ENCODE measurements around the gene RNASE3.
"Not testable (repeated sequence)": the region's sequence is repeated elsewhere in the genome, so short reads cannot be mapped to it uniquely, and the experiment has no call there.

Gene RNASE3

DNA sequence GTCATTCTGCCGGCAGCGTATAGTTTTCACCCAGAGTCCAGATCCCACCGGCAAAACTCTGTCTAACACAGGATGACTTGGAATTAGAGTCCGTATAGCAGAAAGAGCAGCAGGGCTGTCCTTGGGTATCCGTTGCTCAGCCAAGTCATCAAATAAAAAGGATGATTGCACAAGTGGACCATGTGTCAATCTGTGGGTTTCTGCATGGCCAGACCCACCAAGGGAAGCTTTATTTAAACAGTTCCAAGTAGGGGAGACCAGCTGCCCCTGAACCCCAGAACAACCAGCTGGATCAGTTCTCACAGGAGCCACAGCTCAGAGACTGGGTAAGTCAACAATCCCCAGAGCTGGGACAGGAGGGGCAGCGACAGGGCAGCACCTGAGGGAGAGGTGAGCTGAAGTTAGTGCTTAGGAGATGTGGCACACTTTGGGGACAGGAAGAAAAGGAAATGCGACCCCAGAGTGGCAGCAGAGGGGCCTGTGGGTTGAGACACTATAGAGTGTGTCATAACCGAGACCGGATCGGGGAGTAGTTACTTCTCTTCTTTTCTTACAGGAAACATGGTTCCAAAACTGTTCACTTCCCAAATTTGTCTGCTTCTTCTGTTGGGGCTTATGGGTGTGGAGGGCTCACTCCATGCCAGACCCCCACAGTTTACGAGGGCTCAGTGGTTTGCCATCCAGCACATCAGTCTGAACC is at the start of gene RNASE3:
RNASE3 (plus strand) TSS at position 260 of the 700 bp plus-strand sequence; CDS start at position 562, 302 bp downstream.
- DNase-seq (ENCODE audit: low read depth in 1 of 2, low spot score in 1 of 2), result not testable (repeated sequence)

DNA sequence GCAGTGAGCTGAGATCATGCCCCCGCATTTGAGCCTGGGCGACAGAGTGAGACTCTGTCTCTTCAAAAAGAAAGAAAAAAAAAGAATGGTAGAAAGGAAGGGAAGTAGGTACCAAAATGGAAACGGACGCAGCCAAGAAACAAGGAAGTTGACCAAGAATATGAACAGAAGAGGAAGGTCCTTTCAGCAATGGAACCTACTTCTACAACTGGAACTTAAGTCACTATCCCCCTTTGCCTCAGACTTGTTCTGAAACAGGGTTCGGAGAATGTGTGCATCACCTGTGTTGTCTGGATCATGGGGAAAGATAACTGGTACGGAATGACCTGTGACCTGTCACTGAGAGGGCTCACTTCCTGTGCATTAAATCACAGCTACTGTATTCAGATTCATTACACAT is 44.6 kb upstream of the RNASE3 start:
- DNase-seq (ENCODE audit: low read depth in 1 of 2, low spot score in 1 of 2), result no peak

DNA sequence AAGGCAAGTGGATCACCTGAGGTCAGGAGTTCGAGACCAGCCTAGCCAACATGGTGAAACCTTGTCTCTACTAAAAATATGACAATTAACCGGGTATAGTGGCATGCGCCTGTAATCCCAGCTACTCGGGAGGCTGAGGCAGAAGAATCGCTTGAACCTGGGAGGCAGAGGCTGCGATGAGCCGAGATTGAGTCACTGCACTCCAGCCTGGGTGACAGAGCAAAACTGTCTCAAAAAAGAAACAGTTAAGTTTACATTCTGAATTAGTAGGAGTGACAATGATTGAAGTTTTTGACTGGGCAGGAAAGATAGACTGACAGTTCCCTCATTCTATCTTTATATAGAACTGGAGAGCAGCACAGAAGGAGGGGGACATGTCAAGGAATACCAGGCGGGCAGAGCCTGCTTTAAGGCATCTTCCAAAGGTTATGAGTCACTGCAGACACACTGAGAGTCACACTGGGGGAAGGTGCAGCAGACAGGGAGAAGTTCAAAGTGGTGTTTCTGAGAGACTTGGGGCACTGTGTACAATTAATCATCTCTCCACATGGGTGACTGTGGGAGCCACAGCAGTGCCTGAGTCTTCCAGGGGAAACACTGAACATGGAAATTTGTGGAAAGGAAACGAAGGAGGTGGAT is 42.8 kb upstream of the RNASE3 start:
- no peak for DNase-seq (ENCODE audit: low read depth in 1 of 2, low spot score in 1 of 2)

DNA sequence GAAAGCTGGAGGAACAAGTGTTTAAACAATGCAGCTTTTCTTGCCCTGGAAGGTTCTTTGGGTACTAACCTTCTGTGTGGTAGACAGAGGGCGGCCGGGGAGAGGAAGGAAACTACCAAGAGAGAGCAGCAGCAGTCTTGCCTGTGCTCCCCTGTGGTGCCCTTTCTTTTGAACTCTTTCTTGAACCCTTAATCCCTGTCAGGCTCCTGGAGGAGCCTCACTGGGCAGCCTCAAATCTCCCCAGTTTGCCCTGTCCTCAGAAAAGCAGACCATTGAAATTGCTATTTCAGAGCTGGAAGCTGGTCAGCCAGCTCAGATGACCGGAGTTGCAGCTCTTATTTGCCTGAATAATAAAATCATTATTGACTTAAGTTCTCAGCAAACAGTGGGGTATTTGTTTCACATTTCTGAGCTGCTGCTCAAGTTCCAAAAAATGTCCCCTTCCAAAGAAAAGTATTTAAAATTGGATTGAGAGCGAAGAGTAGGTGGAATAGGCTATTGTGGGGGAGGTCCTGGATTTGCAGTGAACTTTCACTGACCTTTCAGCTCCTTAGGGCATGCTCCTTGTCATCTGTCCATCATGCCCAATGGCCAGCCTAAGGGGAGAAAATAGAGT is 42.1 kb upstream of the RNASE3 start:
- no peak for DNase-seq (ENCODE audit: low read depth in 1 of 2, low spot score in 1 of 2)

DNA sequence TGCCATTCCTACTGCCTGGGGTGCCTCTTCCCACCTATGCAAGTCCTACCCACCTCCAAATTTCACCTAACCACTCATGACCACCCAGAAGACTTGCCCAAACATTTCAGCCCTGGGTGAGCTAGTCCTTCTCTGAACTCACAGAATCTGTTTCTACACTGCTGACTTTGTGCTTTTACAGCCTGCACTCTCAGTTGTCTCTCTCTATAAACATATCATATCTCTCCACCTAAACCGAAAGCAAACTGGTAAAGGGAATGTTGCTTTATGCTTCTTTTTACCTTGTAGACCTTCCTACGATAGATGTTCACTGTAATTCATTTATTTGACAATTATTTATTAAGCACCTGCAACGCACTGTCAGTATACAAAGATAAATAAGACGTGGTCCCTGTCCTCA is 38.1 kb upstream of the RNASE3 start:
- no peak for DNase-seq (ENCODE audit: low read depth in 1 of 2, low spot score in 1 of 2)

DNA sequence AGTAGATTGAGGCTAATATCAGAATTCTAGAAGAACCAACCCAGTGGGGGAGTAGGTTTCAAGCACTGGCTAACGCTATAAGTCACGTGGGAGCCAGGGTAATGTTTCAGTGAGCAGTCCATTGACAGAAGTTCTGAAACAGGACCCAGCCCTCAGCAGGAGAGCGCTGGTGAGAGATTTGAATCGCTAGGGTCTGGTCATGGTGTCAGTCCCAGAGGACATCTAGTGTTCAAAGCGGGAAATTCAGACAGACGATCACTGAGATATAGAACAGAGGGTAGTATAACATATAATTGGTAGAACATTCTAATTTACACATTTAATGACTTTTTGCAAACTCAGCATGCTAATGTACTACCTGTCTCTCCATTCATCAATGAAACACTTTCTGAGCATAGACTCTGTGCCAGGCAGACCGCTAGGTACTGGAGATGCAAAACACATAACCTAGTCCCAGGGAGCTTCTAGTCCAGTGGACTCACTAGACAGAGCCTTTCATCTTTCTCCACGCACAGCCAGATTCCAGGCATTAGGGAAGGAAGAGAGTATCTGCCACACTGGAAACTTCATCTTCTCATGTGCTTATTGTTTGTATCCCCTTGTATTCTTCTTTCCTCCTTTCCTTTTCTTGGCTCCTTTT is 35.4 kb upstream of the RNASE3 start:
- no peak for DNase-seq (ENCODE audit: low read depth in 1 of 2, low spot score in 1 of 2)

DNA sequence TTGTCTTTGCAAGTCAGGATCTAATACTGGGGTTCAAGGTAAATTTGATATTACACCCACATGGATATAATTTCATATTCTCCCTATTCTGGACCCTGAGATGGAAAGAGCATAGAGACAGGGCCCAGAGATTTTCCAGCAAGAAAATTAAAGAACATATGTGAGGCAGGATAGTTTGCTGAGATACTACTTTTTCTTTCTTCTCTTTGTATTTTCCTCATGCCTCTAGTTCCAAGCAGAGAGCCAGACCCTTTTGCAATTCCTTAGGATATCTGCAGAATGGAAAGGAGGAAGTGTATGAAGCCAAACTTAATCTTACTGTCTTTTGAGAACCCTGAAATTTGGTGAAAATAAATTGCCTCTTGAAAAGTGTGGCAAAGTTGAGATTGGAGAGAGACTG is 34.0 kb upstream of the RNASE3 start:
- DNase-seq (ENCODE audit: low read depth in 1 of 2, low spot score in 1 of 2), result no peak

DNA sequence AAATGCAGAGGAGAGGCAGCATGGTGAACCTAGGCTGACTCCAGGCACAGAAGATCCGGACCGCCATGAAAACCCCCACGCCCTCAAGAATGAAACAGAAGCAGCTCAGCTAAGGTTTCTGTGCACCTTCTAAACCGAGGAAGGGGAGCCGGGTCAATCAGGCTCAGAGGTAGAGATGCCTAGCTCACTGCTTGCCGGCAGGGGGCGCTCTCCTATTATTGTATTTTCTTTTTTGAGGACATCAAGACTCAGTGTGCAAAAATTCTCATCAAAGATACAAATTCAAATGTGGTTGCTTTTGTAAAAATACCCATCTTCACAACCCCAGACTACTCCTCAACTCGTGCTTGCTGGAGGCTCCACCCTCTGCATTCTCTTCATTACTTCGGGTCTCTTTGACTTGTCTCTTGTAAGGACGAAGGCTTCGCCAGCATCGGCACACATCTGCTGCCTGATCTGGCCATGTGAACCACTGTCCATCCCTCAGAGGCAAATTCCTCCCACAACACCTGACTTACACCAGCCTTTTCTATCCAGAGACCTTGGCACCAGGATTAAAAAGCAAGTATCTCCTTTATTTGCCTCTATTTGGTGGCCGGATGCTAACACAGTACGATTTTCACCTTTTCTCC is 33.4 kb upstream of the RNASE3 start:
- DNase-seq (ENCODE audit: low read depth in 1 of 2, low spot score in 1 of 2), result peak; percentile 44 to 71

DNA sequence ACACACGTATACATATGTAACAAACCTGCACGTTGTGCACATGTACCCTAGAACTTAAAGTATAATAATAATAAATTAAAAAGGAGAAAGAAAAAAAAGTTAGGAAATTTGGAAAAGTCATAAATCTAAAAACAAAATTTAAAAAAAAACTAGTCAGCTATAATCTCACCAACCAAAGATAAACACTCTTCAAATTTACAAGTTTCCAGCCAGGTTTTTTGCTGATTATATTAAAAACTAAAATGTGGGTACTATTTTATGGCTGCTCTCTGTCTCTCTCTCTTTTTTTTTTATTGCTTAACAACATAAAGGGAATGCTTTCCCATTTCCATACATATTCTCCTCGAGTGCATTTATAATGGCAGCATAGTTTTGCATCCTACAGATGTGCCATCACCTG is 25.0 kb upstream of the RNASE3 start:
- DNase-seq (ENCODE audit: low read depth in 1 of 2, low spot score in 1 of 2), result no peak

DNA sequence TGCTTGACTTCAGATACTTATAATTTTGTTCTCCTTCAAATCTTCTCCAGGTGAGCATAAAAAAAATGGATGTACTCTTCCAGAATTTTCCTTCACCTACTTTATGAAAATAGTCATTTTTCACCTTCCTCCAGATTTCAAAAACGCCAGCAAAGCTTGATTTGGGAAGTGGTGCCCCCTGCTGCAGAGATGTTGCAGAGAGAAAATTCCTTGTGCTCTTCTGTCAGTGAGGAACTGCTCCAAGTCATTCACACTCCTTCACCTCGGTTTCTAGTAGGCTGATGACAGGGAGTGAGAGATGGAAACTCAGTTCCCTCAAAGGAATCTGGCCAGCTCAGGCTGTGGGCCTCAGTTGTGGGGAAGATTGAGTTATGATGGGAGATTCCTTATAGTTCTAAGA is 24.2 kb upstream of the RNASE3 start:
- DNase-seq (ENCODE audit: low read depth in 1 of 2, low spot score in 1 of 2), result no peak

DNA sequence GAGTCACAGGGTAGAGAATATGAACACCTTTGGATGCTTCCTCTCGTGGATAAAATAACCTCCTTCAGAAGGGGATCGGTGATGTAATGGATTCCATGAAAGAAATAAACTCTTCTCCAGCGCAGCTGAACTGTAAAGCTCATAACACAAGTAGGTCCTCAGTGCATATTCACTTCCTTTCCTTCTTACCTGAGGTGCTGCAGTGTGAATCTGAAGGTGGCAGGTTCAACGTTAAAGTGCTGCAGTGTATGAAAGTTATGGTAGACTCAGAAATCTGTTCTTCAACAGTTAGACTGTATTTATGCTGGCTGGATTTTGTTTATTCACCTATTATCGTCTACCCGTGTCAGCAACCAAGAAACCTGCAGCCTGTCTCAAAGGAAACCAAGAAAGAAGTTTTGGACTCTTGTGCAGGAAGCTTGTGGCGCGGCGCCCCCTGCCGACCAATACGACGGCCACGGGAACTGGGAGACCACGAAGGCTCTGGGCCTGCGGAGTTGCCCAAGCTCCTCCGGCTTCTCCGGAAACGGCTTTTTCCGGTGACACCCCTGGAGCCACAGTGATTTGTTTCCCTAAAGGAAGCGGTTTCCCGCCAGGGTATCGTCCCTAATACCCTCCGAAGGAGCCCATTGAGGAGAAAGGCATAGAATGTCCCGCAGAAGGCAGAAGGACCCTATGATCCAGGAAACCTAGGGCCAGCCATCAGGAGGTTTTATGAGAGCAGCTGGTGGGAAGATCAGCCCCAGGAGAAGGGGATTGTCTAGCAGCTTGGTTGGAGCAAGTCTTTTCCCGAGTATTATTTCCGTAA is 17.6 kb upstream of the RNASE3 start:
- peak; percentile 56 to 78 for DNase-seq (ENCODE audit: low read depth in 1 of 2, low spot score in 1 of 2)

DNA sequence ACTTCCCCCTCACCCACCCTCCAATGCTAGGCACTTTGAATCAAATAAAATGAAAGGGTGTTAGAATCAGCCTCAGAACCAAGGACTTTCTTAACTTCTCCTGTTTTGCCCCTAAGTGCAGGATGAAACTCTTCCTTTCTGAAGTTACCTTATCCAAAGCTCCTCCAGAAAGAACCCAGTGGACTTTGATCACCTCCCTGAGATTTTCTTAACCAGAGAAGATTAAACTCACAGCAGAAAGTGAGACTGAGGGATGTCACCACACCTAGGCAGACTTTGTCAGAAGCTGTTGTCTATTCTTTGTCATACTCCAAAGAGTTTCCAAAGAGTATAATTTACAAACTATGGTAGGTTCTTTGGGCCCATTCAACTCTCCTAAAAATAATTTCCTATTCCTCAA is 14.2 kb upstream of the RNASE3 start:
- no peak for DNase-seq (ENCODE audit: low read depth in 1 of 2, low spot score in 1 of 2)

DNA sequence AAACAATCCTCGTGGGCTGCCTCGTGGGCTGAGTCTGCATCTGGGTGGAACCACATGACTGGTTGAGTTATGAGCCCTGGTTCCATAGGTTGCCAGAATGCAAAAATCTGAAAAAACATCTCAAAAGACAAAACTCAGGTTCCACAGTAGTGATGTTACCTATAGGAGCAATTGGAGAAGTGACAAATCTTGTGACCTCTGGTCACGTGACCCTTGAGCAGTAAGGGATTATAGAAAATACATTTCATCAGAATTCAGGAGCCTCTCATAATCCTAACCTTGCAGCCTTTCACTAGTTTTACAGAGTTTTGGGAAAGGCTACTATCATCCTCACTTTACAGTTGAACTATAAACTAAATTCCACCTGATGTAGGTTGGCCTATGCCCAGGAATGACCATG is 12.5 kb upstream of the RNASE3 start:
- DNase-seq (ENCODE audit: low read depth in 1 of 2, low spot score in 1 of 2), result no peak

DNA sequence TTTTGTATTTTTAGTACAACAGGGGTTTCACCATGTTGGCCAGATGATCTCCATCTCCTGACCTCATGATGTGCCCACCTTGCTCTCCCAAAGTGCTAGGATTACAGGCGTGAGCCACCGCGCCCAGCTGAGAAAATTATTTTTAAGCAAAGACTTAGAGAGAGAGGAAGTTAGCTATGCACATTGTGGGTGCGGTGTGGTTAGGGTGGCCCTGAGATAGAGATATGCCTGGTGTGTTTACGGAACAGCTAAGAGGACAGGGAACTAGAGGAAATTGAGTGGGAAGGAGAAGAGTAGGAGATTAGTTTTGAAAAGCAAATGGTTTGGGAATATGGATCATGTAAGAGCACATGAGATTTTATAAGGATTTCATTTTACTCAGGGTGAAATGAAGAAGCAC is 10.0 kb upstream of the RNASE3 start:
- not testable (repeated sequence) for DNase-seq (ENCODE audit: low read depth in 1 of 2, low spot score in 1 of 2)

DNA sequence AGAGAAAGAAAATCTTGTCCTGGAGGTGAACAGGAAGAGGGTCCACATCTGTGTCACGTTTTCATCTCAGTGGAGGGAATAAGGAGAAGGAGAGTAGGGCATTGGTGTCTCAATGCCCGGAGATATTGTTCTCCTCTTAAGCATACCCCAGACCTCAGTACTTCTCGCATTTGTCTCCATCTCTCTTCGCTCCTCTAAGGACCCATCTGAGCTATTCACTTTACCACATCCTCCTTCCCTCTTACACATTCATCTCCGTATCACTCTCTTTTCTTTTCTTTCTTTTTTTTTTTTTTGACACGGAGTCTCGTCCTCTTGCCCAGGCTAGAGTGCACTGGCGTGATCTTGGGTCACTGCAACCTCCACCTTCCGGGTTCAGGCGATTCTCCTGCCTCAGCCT is 8.4 kb upstream of the RNASE3 start:
- DNase-seq (ENCODE audit: low read depth in 1 of 2, low spot score in 1 of 2), result not testable (repeated sequence)

DNA sequence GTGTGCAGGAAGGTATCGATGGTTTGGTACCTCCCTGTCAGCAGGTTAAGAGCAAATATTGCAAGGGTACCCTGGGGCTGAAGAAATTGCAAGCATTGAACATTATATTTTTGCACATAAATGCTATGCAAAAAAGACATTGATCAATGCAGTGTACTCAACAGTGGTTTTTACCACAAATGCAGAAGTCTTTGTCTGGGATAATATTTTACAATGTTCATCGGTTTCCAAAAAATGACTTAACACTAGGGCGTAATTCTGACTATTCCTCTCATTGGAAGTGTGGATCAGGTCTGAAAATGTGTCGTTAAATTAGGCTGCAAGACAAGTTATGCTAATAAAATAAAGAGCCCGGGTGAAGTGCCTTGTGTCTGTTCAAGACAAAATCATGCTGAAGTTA is 2.8 kb upstream of the RNASE3 start:
- not testable (repeated sequence) for DNase-seq (ENCODE audit: low read depth in 1 of 2, low spot score in 1 of 2)

DNA sequence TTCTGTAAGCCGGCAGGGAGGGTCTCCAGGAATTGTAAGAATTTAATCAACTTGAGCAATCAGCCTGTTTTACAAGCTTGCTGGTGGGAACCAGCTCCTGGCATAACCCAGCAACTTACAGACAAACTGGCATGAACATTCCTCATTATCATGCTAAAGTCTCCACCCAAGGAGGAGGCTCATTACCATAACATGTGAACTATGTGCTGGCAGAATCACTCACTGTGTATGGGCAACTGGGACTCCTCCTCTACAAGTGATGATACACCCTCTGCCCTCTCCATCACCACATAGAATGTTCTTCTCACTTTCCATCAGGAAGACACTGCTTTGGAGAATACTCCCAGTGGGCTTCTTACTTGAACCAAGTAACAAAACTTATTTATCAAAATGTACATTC is 4.1 kb downstream of the RNASE3 start:
- DNase-seq (ENCODE audit: low read depth in 1 of 2, low spot score in 1 of 2), result not testable (repeated sequence)

DNA sequence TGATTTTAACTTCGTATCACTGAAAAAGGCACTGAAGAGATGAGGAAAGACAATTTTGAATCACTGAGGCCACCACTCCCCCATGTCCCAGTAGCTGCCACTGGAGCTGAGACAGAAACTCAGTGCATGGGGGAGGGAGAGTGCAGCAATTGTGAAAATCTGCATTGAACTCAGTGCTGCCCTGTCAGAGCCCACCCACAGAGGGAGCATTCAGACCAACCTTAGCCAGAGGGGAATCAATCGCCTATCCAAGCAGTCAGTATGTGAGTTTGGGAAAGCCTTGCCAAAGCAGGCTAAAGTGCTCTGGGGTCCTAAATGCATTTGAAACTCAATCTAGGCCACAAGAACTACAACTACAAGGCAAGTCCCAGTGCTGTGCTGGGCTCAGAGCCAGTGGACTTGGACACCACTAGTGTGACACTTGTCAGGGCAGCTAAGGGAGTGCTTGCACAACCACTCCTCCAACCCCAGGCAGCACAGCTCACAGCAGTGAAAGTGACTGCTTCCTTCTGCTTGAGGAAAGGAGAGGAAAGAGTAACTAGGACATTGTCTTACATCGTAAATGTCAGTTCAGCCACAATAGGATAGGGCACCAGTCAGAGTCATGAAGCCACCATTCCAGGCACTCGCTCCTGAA is 13.3 kb downstream of the RNASE3 start:
- DNase-seq (ENCODE audit: low read depth in 1 of 2, low spot score in 1 of 2), result no peak

DNA sequence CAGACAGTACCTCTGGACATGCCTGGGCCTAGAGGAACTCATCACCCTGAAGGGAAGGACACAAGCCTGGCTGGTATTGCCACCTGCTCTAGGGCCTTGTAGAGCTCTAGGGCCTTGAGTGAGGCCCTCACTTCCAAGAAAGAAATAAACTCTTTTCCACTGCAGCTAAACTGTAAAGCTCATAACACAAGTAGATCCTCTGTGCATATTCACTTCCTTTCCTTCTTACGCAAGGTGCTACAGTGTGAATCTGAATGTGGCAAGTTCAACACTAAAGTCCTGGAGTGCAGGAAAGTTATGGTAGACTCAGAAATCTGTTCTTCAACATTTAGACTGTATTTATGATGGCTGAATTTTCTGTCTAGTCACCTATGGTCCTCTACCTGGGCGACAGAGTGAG is 14.5 kb downstream of the RNASE3 start:
- DNase-seq (ENCODE audit: low read depth in 1 of 2, low spot score in 1 of 2), result no peak

DNA sequence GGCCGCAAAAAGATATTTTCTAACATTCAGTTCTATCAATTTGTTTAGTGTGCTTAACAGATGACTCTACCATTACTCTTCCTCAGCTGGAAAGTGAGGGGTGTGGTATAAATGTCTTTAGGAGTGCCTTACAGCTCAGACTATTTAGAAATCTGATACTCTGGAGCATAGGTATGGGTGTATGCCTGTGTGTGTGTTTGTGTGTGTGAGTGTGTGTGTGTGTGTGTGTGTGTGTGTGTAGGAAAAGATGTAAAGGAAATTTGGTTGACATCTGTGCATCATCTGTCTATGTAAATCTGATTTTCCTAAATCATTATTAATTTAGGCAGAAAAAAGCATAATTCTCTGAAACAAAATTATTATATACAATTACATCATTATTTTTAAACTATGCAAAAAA is 16.0 kb downstream of the RNASE3 start:
- DNase-seq (ENCODE audit: low read depth in 1 of 2, low spot score in 1 of 2), result no peak
